GM12875 (cell line): Measurements from ENCODE around the gene SSBP3.

Source experiments
- H3K4me3 ChIP-seq: one replicate; pipeline ENCODE4 v1.5.1; 2011; ENCODE audit warnings: low read depth, low read length, control low read depth
- CTCF ChIP-seq: IDR thresholded peaks from 2 replicates; pipeline ENCODE4 v1.5.1; 2011; ENCODE audit warnings: low read depth, mild to moderate bottlenecking, control low read depth, inconsistent platforms, low read length, moderate library complexity, borderline replicate concordance; ENCODE audit not compliant: insufficient read depth

Gene SSBP3

GRCh38 chr1:54337034-54337433 lies 69.2 kb downstream of the SSBP3 start:
- TF ChIP-seq CTCF = no peak
- no peak overlapping the region for H3K4me3 ChIP-seq

GRCh38 chr1:54336116-54336515 lies 70.1 kb downstream of the SSBP3 start:
- TF ChIP-seq CTCF = no peak
- no peak overlapping the region for H3K4me3 ChIP-seq

- TF ChIP-seq CTCF = no peak
- H3K4me3 ChIP-seq = no peak overlapping the region
Observed at GRCh38 chr1:54335755-54336108, 70.5 kb downstream of the SSBP3 start.

- TF ChIP-seq CTCF = no peak
- H3K4me3 ChIP-seq = no peak overlapping the region
Observed at GRCh38 chr1:54335011-54335754, 71.0 kb downstream of the SSBP3 start.

GRCh38 chr1:54332781-54333585 lies 73.2 kb downstream of the SSBP3 start:
- no peak overlapping the region for H3K4me3 ChIP-seq
- no peak for TF ChIP-seq CTCF

GRCh38 chr1:54331843-54332463 lies 74.2 kb downstream of the SSBP3 start:
- TF ChIP-seq CTCF = no peak
- no peak overlapping the region for H3K4me3 ChIP-seq
